HG02759 (cell line): ENCODE results near the gene BMP6.

Source experiments
- ATAC-seq: cut with Tn5 transposase; IDR thresholded peaks from one replicate; pipeline ENCODE4 v1.9.1; 2021; ENCODE audit warnings: mild to moderate bottlenecking, moderate library complexity; ENCODE audit not compliant: unreplicated experiment

The BMP6 gene

DNA sequence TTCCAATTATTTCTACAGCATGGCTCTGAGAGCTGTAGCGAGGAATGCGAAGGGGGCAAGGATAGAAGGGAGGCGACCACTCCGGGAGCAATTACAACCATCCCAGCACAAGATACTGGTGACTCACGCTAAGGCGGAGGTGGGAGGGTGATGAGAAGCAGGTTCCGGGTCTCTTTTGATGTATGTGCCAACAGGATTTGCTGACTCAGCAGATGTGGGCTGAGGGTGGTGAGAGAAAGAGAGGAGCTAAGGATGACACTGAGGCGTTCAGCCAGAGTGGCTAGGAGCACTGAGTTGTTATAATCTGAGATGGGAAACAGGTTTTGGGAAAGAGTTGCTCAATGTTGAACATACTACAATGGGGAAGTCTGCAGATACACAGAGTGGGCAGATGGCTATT lies 194.0 kb downstream of the BMP6 start:
- ATAC-seq = no peak

DNA sequence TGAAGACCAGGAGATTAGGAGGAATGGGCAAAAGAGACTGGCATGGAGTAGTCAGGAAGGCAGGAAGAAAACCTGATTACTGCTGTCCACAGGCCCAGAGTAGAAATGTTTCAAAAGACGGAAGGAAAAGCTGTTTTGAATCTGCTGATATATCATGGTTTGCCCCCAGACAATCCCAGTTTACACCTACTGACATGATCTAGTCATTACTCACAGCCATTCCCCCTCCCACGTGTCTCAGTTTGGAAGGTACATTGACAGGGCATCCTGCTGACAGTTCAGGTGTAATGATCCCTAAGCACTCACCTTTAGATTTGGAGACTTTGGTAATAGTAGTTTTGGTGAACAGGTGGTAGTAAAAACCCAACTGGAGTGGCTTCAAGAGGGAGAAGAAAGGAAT lies 194.5 kb downstream of the BMP6 start:
- ATAC-seq = no peak

DNA sequence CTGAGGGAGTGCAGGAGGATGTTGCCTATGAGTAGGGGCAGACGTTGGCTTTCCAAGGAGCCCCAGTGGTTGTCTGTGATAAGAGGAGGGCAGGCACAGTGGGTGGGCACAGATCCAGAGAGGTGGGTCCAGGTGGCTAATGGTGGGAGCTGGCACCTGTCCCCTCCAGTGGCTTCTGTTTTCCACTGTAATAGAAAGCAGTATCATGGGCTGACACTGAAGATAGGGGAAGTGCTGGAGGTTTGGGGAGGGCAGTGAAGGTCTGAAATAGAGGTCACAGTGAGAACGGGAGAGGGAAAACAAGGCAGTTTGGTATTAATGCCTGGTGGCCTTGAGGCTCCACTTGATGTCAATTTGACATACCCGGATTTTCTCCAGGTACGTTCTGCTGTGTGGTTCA lies 195.1 kb downstream of the BMP6 start:
- ATAC-seq = no peak

DNA sequence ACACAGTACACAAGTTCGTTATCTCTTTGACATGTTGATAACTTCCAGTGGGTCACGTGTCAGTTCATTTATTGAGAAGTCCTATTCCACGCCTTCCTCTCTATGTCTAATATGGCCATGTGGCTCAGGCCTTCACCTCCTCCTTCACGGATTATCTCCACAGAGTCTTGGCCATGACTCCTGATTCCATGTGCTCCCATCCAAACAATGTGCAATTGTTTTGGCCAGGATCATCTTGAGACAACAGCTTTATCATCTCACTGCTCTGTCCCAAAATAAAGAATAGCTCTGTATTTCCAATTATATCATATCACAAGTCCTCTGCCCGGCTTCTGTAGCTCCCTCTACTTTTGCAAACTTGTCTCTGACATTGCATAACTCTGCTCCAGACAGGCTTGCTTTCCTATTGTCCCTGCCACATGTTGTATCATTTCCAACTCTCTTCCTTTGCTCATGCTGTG lies 195.8 kb downstream of the BMP6 start:
- no peak for ATAC-seq

DNA sequence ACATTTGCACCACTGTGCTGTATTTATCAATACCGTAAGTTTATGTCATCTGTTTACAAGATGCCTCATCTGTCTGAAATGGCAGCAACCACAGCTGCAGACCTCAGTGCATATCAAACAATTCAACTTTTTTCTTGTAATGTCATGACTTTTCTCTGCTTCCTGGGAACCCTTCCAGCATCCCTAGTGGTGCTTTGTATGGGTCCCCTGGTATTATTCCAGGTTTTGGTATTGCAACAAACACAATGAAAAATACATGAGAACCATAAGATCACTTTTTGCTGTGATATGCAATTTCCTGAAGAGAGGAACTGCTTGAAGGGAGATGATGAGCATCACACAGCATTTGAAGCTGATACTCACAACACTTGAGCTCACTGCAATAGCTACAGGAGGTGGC lies 196.7 kb downstream of the BMP6 start:
- no peak for ATAC-seq

DNA sequence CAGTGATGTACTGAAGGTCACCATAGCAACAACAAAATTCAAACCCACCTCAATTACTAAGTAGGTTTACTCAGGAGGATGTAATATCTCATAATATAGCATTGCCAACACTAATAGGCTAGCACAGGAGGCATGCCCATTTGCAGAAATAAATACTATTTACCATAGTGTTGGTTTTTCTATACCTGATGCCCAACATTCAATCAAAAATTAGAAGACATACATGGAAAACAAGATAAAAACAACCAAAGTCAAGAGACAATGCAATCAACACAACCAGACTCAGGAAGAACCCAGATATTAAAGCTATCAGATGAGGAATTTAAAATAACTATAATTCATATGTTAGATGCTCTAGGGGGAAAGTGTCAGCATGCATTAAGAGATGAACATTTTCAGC lies 199.0 kb downstream of the BMP6 start:
- no peak for ATAC-seq
